HepG2 (cell line): ENCODE measurements around the gene ANKRD13D. TPM values are rescaled to one million over a fixed set of nuclear protein-coding genes. Genes with fewer than 3 reads are reported as not detected.
A peak's percentile ranks its signal among the peaks of the same experiment; 100 is the strongest.

ENCODE experiments used
- ATF5 ChIP-seq: sonication (generic); formaldehyde crosslinking; IDR thresholded peaks from 2 replicates; pipeline ENCODE4 v1.4.0; 2020; ENCODE audit warnings: mild to moderate bottlenecking, low read depth, missing genetic modification reagents
- ATRX ChIP-seq: sonication (generic); formaldehyde crosslinking; IDR thresholded peaks from 2 replicates; pipeline ENCODE4 v1.4.0; 2020; ENCODE audit warnings: missing genetic modification reagents, borderline replicate concordance
- DMAP1 ChIP-seq: IDR thresholded peaks from 2 replicates; pipeline ENCODE4 v1.6.1; 2016
- HNF1A ChIP-seq, 2 experiments: sonication (generic) in 1 of 2; formaldehyde crosslinking in 1 of 2; IDR thresholded peaks; 2 replicates each; pipeline versions ENCODE4 v1.4.0 to v1.6.1; 2016 to 2020; ENCODE audit warnings: borderline replicate concordance in 1 of 2, low read depth in 1 of 2, mild to moderate bottlenecking in 1 of 2, missing genetic modification reagents in 1 of 2
- MXD1 ChIP-seq: sonication (generic); formaldehyde crosslinking; IDR thresholded peaks from 2 replicates; pipeline ENCODE4 v1.4.0; 2020; ENCODE audit warnings: mild to moderate bottlenecking, missing genetic modification reagents
- MXI1 ChIP-seq: IDR thresholded peaks from 3 replicates; pipeline ENCODE4 v1.6.1; 2012; ENCODE audit warnings: low read depth, low read length, inconsistent platforms, borderline replicate concordance
- NFATC3 ChIP-seq: sonication (generic); formaldehyde crosslinking; IDR thresholded peaks from 2 replicates; pipeline ENCODE4 v1.5.1; 2020; ENCODE audit warnings: mild to moderate bottlenecking, missing genetic modification reagents
- PATZ1 ChIP-seq: sonication (generic); formaldehyde crosslinking; IDR thresholded peaks from 2 replicates; pipeline ENCODE4 v1.4.0; 2020; ENCODE audit warnings: missing genetic modification reagents
- REL ChIP-seq: sonication (generic); formaldehyde crosslinking; conservative IDR thresholded peaks from 2 replicates; pipeline ENCODE4 v1.8.0; 2022; ENCODE audit warnings: mild to moderate bottlenecking, missing genetic modification reagents, moderate library complexity
- THAP8 ChIP-seq: sonication (generic); formaldehyde crosslinking; IDR thresholded peaks from 2 replicates; pipeline ENCODE4 v1.5.1; 2020; ENCODE audit warnings: missing genetic modification reagents, mild to moderate bottlenecking, borderline replicate concordance
- UBTF ChIP-seq: sonication (generic); formaldehyde crosslinking; IDR thresholded peaks from 2 replicates; pipeline ENCODE4 v1.4.0; 2020; ENCODE audit warnings: mild to moderate bottlenecking, missing genetic modification reagents
- ZBTB43 ChIP-seq: sonication (generic); formaldehyde crosslinking; conservative IDR thresholded peaks from 2 replicates; pipeline ENCODE4 v1.4.0; 2020; ENCODE audit warnings: missing genetic modification reagents
- ZNF468 ChIP-seq: sonication (generic); formaldehyde crosslinking; IDR thresholded peaks from 2 replicates; pipeline ENCODE4 v1.8.0; 2022; ENCODE audit warnings: mild to moderate bottlenecking, moderate library complexity, missing genetic modification reagents
- ZNF670 ChIP-seq: sonication (generic); formaldehyde crosslinking; IDR thresholded peaks from 2 replicates; pipeline ENCODE4 v1.8.0; 2022; ENCODE audit warnings: mild to moderate bottlenecking, missing genetic modification reagents, borderline replicate concordance
- polyA plus RNA-seq, 8 experiments: library from polyadenylated mRNA; depleted of rRNA in 3 of 8; stranded (reverse) in 7 of 8; unstranded in 1 of 8; fragments of >200 nt; fragmentation: Illumina TruSeq in 4 of 8; extraction: Trizol in 4 of 8; gene quantifications; 2 replicates each; pipeline versions ENCODE4 v1.2.1 to v1.2.3, GENCODE V29; 2011 to 2016; ENCODE audit warnings: low read depth in 4 of 8, missing spikeins in 1 of 8, mixed read lengths in 1 of 8; ENCODE audit not compliant: insufficient read depth in 1 of 8
- total RNA-seq, 5 experiments: library from RNA; depleted of rRNA; stranded (reverse); fragments of >200 nt; fragmentation: Illumina TruSeq; extraction: Trizol; gene quantifications; 2 replicates each; pipeline ENCODE4 v1.2.3, GENCODE V29; 2016; ENCODE audit warnings: low read depth in 1 of 5

ANKRD13D gene
- total and polyA plus RNA-seq, 2 of the 13 experiments (the other 11 are each of a cell fraction or from before 2014, with no cell fraction given), result 18.6 to 27.3 TPM

GRCh38 chr11:67303132-67303834 is 14.2 kb downstream of the ANKRD13D start, which contains the start of gene SSH3 (continued):
- TF ChIP-seq UBTF (CRISPR knock-in tag) (peak; percentile 50; the same call in 1 of the 2 replicates), THAP8 (CRISPR knock-in tag) (0 out of 2 replicates have a peak, but pooled peaks have one; percentile 66), MXD1 (no peak), ZBTB43 (0 out of 2 replicates have a peak, but pooled peaks have one; percentile 6), ZNF670 (CRISPR knock-in tag) (no peak), HNF1A (IDR thresholded peaks at IDR 0.05; ENCODE audit: low read depth) (no peak), HNF1A (CRISPR knock-in tag; IDR thresholded peaks at IDR 0.05; ENCODE audit: borderline replicate concordance) (no peak; the same call in 1 of the 2 replicates), REL (no peak), PATZ1 (CRISPR knock-in tag) (peak; percentile 68), ZNF468 (CRISPR knock-in tag) (0 out of 2 replicates have a peak, but pooled peaks have one; percentile 18), DMAP1 (CRISPR knock-in tag) (peak; percentile 45; the same call in 1 of the 2 replicates), ATRX (no peak), NFATC3 (CRISPR knock-in tag) (no peak), MXI1 (peak; percentile 18; the same call in 1 of the 3 replicates), ATF5 (CRISPR knock-in tag) (no peak)
